Measurements from ENCODE around the gene HPS4.

DNA sequence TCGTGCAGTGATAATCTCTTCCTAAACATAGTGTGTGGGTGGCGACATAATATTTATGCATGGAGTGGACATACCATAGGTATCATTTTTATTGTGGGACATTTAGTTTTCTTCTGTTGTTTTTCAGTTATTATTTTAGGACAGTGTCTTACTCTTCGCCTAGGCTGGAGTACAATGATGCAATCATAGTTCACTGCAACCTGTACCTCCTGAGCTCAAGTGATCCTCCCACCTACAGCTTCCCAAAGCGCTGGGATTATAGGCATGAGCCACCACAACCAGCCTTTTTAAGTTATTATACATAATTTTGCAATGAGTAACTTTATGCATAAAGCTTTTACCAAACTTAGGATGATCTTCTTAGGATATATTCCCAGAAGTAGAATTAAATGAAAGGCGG, 2.8 kb upstream of the HPS4 start:
- TF ChIP-seq POLR2A (IDR thresholded peaks at IDR 0.05; ENCODE audit: low read length), result no peak
- TF ChIP-seq GATA1 (IDR thresholded peaks at IDR 0.05; ENCODE audit: low read depth, low read length), result no peak

Data from erythroblast (primary cell).